Jurkat, Clone E6-1 (cell line): ENCODE results near the gene RABIF. TPM values are rescaled to one million over a fixed set of nuclear protein-coding genes. Genes with fewer than 3 reads are reported as not detected.
A peak's percentile ranks its signal among the peaks of the same experiment; 100 is the strongest.
"Not testable (repeated sequence)": the region's sequence is repeated elsewhere in the genome, so short reads cannot be mapped to it uniquely, and the experiment has no call there.

Experiments used
- DNase-seq: peaks from one replicate; pipeline ENCODE4 v3.0.0-alpha.2; 2011; ENCODE audit warnings: low read depth, low spot score
- H3K4me3 ChIP-seq: 2 replicates; pipeline ENCODE4 v1.5.1; 2011; ENCODE audit warnings: mild to moderate bottlenecking, low read length, control low read depth, moderate library complexity
- polyA plus RNA-seq: library from polyadenylated mRNA; unstranded; fragments of >200 nt; gene quantifications from one replicate; pipeline ENCODE4 v1.2.1, GENCODE V29; 2012; ENCODE audit warnings: missing spikeins; ENCODE audit not compliant: insufficient read length, insufficient read depth

The RABIF gene
- polyA plus RNA-seq, result 19.7 TPM

GRCh38 chr1:202888531-202889360, at the start of gene RABIF:
TSS of gene RABIF (minus strand) at chr1:202889149. CDS start at chr1:202889098, 51 bp downstream.
- peak; percentile 90 for DNase-seq
- peak within 1 kb of the TSS; percentile 91 for H3K4me3 ChIP-seq

- no peak for DNase-seq
- H3K4me3 ChIP-seq, result no peak overlapping the region
These were observed 49.5 kb upstream of the RABIF start for GRCh38 chr1:202938287-202938925.

- DNase-seq, H3K4me3 ChIP-seq: not testable (repeated sequence)
These were observed 47.5 kb upstream of the RABIF start for GRCh38 chr1:202936409-202936808.

GRCh38 chr1:202935844-202936243, 46.9 kb upstream of the RABIF start:
- H3K4me3 ChIP-seq, result no peak overlapping the region
- DNase-seq, result no peak

GRCh38 chr1:202934755-202935154, 45.8 kb upstream of the RABIF start:
- H3K4me3 ChIP-seq, result no peak overlapping the region

GRCh38 chr1:202932476-202932875, 43.5 kb upstream of the RABIF start:
- no peak for DNase-seq
- H3K4me3 ChIP-seq, result no peak overlapping the region

More at GRCh38 chr1:202934755-202935154, 45.8 kb upstream of the RABIF start:
- DNase-seq, result no peak

GRCh38 chr1:202926581-202927491, 37.9 kb upstream of the RABIF start, which contains the start of gene KLHL12:
TSS of gene KLHL12 (minus strand) at chr1:202927234. CDS start at chr1:202925162, 2,072 bp downstream.
- peak; percentile 92 for DNase-seq
- H3K4me3 ChIP-seq, result peak within 1 kb of the TSS; percentile 100

GRCh38 chr1:202923533-202923932, 34.6 kb upstream of the RABIF start:
- H3K4me3 ChIP-seq, result no peak overlapping the region
- DNase-seq, result no peak

GRCh38 chr1:202919615-202920014, 30.7 kb upstream of the RABIF start:
- no peak for DNase-seq
- H3K4me3 ChIP-seq, result no peak overlapping the region

- H3K4me3 ChIP-seq, result no peak overlapping the region
- no peak for DNase-seq
These were observed 26.2 kb upstream of the RABIF start for GRCh38 chr1:202915146-202915545.

GRCh38 chr1:202912476-202912875, 23.5 kb upstream of the RABIF start:
- DNase-seq, H3K4me3 ChIP-seq: not testable (repeated sequence)

GRCh38 chr1:202909494-202909893, 20.5 kb upstream of the RABIF start:
- no peak for DNase-seq
- H3K4me3 ChIP-seq, result no peak overlapping the region

- H3K4me3 ChIP-seq, result no peak overlapping the region
- DNase-seq, result no peak
These were observed 20.0 kb upstream of the RABIF start for GRCh38 chr1:202908998-202909397.

GRCh38 chr1:202905331-202905730, 16.4 kb upstream of the RABIF start:
- no peak overlapping the region for H3K4me3 ChIP-seq

GRCh38 chr1:202903808-202904207, 14.9 kb upstream of the RABIF start:
- H3K4me3 ChIP-seq, DNase-seq: not testable (repeated sequence)

More at GRCh38 chr1:202905331-202905730, 16.4 kb upstream of the RABIF start:
- DNase-seq, result no peak

- DNase-seq, result no peak
- no peak overlapping the region for H3K4me3 ChIP-seq
These were observed 12.6 kb upstream of the RABIF start for GRCh38 chr1:202901555-202901954.

- DNase-seq, result no peak
- no peak overlapping the region for H3K4me3 ChIP-seq
These were observed 3.6 kb upstream of the RABIF start for GRCh38 chr1:202892501-202892900.

- H3K4me3 ChIP-seq, result no peak overlapping the region
- no peak for DNase-seq
These were observed 1.4 kb upstream of the RABIF start for GRCh38 chr1:202890392-202890791.

GRCh38 chr1:202888221-202888530, 773 bp downstream of the RABIF start:
- H3K4me3 ChIP-seq, result peak overlapping the region; percentile 91
- DNase-seq, result no peak
